Calu3 (cell line): Measurements from ENCODE around the gene IRX2. TPM values are rescaled to one million over a fixed set of nuclear protein-coding genes. Genes with fewer than 3 reads are reported as not detected.

ENCODE experiments used
- BruUV-seq: library from RNA; stranded (reverse); fragments of 400-500 nt; replicated peaks from 2 replicates; lab custom pipeline; 2021; lab: Mats Ljungman, UMichigan
- CTCF ChIA-PET: fragments of 300-600 bp; sonication (Branson Sonifier 250); formaldehyde crosslinking; loops from one replicate; lab custom pipeline; 2022; ENCODE audit warnings: antibody characterized with exemption; lab: Charles Lee
- DNase-seq: peaks from one replicate; pipeline ENCODE4 v3.0.0; 2022
- H3K27ac Mint-ChIP-seq: one replicate; pipeline ENCODE4 v1.8.0; 2022; ENCODE audit warnings: mixed read lengths; ENCODE audit not compliant: unreplicated experiment
- H3K27me3 Mint-ChIP-seq: one replicate; pipeline ENCODE4 v1.8.0; 2022; ENCODE audit warnings: mixed read lengths; ENCODE audit not compliant: unreplicated experiment
- H3K36me3 Mint-ChIP-seq: one replicate; pipeline ENCODE4 v1.8.0; 2022; ENCODE audit warnings: mild to moderate bottlenecking, moderate library complexity, mixed read lengths; ENCODE audit not compliant: insufficient read depth, unreplicated experiment
- H3K4me1 Mint-ChIP-seq: one replicate; pipeline ENCODE4 v1.8.0; 2022; ENCODE audit warnings: mild to moderate bottlenecking, low read depth, mixed read lengths; ENCODE audit not compliant: unreplicated experiment
- H3K4me3 Mint-ChIP-seq: one replicate; pipeline ENCODE4 v1.8.0; 2022; ENCODE audit warnings: mild to moderate bottlenecking, low read depth, moderate library complexity, mixed read lengths; ENCODE audit not compliant: unreplicated experiment
- H3K9me3 Mint-ChIP-seq: one replicate; pipeline ENCODE4 v1.8.0; 2022; ENCODE audit warnings: low read depth, mixed read lengths; ENCODE audit not compliant: unreplicated experiment
- intact Hi-C: fragments of 100-400 bp; cut with micrococcal nuclease; formaldehyde crosslinking; loops from one replicate; pipeline ENCODE4 v1.10.0; 2022; ENCODE audit not compliant: unreplicated experiment
- total RNA-seq: library from RNA; stranded (reverse); gene quantifications from 2 replicates; pipeline ENCODE4 v1.2.3, GENCODE V29; 2022
- TF ChIP-seq, protein P1 (sequence below): fragments of 200-600 bp; IDR thresholded peaks from one replicate; pipeline ENCODE4 v1.8.0; 2022; ENCODE audit warnings: antibody characterized with exemption; ENCODE audit not compliant: unreplicated experiment

Gene IRX2
- total RNA-seq, 1 experiment from 2014 or later, result not detected

DNA sequence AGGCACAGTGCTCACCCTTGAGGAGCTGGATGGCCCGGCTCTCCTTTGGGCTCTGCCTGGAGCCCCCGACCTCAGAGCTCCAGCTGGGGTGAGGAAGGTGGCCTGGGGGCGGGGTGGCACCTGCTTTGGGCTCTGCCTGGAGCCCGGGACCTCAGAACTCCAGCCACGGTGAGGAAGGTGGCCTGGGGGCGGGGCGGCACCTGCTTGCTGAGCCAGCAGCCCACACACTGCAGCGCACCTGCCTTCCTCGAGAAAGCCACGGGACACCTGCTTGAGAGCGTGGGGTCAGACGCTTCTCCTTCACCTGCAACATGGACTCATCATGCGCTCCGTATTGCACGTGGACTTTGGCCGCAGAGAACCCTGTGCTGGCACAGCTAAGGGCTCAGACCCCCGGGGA lies 51.8 kb downstream of the IRX2 start:
- TF ChIP-seq, protein P1, sequence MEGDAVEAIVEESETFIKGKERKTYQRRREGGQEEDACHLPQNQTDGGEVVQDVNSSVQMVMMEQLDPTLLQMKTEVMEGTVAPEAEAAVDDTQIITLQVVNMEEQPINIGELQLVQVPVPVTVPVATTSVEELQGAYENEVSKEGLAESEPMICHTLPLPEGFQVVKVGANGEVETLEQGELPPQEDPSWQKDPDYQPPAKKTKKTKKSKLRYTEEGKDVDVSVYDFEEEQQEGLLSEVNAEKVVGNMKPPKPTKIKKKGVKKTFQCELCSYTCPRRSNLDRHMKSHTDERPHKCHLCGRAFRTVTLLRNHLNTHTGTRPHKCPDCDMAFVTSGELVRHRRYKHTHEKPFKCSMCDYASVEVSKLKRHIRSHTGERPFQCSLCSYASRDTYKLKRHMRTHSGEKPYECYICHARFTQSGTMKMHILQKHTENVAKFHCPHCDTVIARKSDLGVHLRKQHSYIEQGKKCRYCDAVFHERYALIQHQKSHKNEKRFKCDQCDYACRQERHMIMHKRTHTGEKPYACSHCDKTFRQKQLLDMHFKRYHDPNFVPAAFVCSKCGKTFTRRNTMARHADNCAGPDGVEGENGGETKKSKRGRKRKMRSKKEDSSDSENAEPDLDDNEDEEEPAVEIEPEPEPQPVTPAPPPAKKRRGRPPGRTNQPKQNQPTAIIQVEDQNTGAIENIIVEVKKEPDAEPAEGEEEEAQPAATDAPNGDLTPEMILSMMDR, result no peak
- H3K27ac Mint-ChIP-seq, result no peak overlapping the region
- no peaks in the 10 kb centered on the region for H3K4me1 Mint-ChIP-seq
- no TSS peak for BruUV-seq
- CTCF ChIA-PET, result no interaction called here
- no peaks in the 10 kb centered on the region for H3K27me3 Mint-ChIP-seq
- H3K4me3 Mint-ChIP-seq, result no peak overlapping the region
- H3K9me3 Mint-ChIP-seq, result peaks cover 20% of the 10 kb centered on the region
- no peak for DNase-seq
- intact Hi-C loops, result no loop called here
- no peaks in the 10 kb centered on the region for H3K36me3 Mint-ChIP-seq

DNA sequence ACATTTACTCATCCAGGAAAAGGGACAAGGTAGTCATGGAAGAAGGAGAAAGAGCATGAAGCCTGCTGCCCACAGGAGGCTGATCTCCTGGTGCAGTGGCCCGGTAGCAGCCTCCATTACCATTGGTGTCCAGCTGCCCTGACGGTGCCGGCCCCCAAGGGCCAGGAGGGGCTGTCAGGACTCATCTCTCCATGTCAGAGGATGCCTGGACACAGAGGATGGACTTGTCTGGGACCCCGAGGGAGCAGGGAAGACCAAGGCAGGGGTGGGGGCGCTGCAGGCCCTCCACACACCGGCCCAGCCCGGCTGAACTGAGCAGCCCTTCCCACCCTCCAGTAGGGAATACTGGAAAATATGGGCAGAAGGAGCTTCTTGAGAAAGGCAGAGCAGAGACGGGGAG lies 52.2 kb downstream of the IRX2 start:
- intact Hi-C loops, result no loop called here
- DNase-seq, result no peak
- no peaks in the 10 kb centered on the region for H3K36me3 Mint-ChIP-seq
- TF ChIP-seq, protein P1, result no peak
- H3K4me3 Mint-ChIP-seq, result no peak overlapping the region
- BruUV-seq, result no TSS peak
- no peaks in the 10 kb centered on the region for H3K4me1 Mint-ChIP-seq
- peaks cover 20% of the 10 kb centered on the region for H3K9me3 Mint-ChIP-seq
- H3K27me3 Mint-ChIP-seq, result no peaks in the 10 kb centered on the region
- H3K27ac Mint-ChIP-seq, result no peak overlapping the region
- CTCF ChIA-PET, result no interaction called here

DNA sequence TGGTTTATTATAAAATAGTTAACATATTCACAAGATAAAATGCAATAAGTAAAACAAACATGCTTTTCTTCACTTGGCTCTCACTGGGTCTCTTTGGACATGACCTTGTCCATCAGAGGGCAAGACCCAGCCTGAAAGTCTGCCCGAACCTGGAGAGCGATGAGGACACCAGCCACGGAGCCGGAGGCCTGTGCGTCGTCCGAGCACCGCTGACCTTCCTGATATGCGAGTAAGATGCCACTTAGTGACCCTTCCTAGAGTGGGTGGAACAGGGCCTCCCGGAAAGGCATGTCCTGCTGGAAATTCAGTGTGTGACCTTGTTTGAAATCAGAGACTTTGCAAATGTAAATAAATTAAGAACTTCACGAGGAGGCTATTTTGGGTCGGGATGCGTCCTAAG lies 52.9 kb downstream of the IRX2 start:
- Mint-ChIP-seq H3K4me1 (no peaks in the 10 kb centered on the region), H3K9me3 (peaks cover 19% of the 10 kb centered on the region), H3K4me3 (no peak overlapping the region), H3K27ac (no peak overlapping the region), H3K36me3 (no peaks in the 10 kb centered on the region), H3K27me3 (no peaks in the 10 kb centered on the region)
- CTCF ChIA-PET, result no interaction called here
- BruUV-seq, result no TSS peak
- TF ChIP-seq, protein P1, result no peak
- no peak for DNase-seq
- intact Hi-C loops, result no loop called here

DNA sequence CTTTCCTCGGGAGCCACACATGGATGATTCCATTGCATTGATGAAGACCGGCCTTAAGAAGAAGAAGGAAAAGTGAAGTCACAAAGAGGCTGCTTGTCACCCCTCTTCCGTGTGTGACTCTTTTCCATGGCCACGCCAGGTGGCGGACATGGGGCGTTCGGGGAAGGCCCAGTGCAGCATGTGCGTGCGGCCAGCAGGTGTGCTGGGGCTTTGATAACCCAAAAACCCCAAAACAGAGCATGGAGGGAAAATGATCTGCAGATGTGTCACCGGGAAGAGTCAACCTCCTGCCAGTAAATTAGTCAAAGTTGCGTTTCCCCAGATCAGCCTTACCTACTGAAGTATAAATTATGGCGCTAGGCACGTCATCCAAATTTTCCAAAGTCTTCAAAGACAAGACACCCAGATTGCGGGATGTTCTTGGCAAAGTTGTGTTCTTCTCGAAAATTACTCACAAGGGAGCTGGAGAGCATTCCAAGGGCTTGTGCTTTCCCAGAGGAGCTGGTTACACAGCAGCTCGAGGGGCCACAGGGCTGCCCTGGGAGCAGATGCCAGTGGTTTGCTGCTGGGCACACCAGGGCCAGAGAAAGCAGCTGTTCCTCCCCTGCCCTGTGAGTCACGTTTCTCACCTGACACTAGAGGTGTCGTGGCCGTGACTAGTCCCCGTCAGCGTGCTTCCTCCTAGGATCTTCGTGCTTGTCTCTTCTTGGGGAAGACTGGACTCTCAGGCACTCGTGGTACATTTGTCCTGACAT lies 53.9 kb downstream of the IRX2 start:
- no peaks in the 10 kb centered on the region for H3K4me1 Mint-ChIP-seq
- DNase-seq, result no peak
- no peak overlapping the region for H3K4me3 Mint-ChIP-seq
- H3K9me3 Mint-ChIP-seq, result peaks cover 19% of the 10 kb centered on the region
- no peaks in the 10 kb centered on the region for H3K36me3 Mint-ChIP-seq
- no peaks in the 10 kb centered on the region for H3K27me3 Mint-ChIP-seq
- no TSS peak for BruUV-seq
- CTCF ChIA-PET, result no interaction called here
- H3K27ac Mint-ChIP-seq, result no peak overlapping the region
- intact Hi-C loops, result no loop called here
- TF ChIP-seq, protein P1, result no peak
